ENCODE results near the gene SLC9C2. TPM values are rescaled to one million over a fixed set of nuclear protein-coding genes. Genes with fewer than 3 reads are reported as not detected.

SLC9C2 gene
- polyA plus RNA-seq, 3 donors = not detected

GRCh38 chr1:173560285-173560880 lies 42.5 kb downstream of the SLC9C2 start:
- WGBS (ENCODE audit: insufficient coverage) = no CpG with 5 or more reads among the region's 3 CpGs
- Histone ChIP-seq H3K9me3 (replicated peaks in 1 of 2; ENCODE audit: control insufficient read depth in 1 of 2, insufficient read depth in 1 of 2, low read length in 2 of 2) (peaks cover 0 to 2% of the 10 kb centered on the region in 2 donors), H3K9ac (ENCODE audit: insufficient read depth, low read length, poor library complexity, severe bottlenecking) (no peak overlapping the region), H3K27ac (ENCODE audit: low read depth in 1 of 2, low read length in 2 of 2) (no peak overlapping the region), H3K4me3 (replicated peaks in 1 of 3; ENCODE audit: low read depth in 2 of 3, low read length in 3 of 3) (no peak overlapping the region), H3K4me1 (ENCODE audit: control insufficient read depth in 1 of 2, insufficient read depth in 2 of 2, low read length in 2 of 2) (no peaks in the 10 kb centered on the region), H3K36me3 (replicated peaks in 1 of 2; ENCODE audit: control insufficient read depth in 1 of 2, insufficient read depth in 2 of 2, low read length in 2 of 2) (no peaks in the 10 kb centered on the region), H3K27me3 (ENCODE audit: control insufficient read depth in 2 of 2, insufficient read depth in 2 of 2, low read length in 2 of 2) (no peaks in the 10 kb centered on the region), H2AFZ (ENCODE audit: insufficient read depth, low read depth, low read length, poor library complexity, severe bottlenecking) (no peak overlapping the region), H3K4me2 (replicated peaks; ENCODE audit: extremely low read depth, low read length, poor library complexity, severe bottlenecking) (no peak overlapping the region), H4K20me1 (ENCODE audit: insufficient read depth, low read length) (no peaks in the 10 kb centered on the region), H3K79me2 (ENCODE audit: insufficient read depth, low read length) (no peaks in the 10 kb centered on the region)
- H3K4me1 Mint-ChIP-seq = no peaks in the 10 kb centered on the region
- TF ChIP-seq, protein P1, sequence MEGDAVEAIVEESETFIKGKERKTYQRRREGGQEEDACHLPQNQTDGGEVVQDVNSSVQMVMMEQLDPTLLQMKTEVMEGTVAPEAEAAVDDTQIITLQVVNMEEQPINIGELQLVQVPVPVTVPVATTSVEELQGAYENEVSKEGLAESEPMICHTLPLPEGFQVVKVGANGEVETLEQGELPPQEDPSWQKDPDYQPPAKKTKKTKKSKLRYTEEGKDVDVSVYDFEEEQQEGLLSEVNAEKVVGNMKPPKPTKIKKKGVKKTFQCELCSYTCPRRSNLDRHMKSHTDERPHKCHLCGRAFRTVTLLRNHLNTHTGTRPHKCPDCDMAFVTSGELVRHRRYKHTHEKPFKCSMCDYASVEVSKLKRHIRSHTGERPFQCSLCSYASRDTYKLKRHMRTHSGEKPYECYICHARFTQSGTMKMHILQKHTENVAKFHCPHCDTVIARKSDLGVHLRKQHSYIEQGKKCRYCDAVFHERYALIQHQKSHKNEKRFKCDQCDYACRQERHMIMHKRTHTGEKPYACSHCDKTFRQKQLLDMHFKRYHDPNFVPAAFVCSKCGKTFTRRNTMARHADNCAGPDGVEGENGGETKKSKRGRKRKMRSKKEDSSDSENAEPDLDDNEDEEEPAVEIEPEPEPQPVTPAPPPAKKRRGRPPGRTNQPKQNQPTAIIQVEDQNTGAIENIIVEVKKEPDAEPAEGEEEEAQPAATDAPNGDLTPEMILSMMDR (IDR thresholded peaks at IDR 0.05) = no peak
- H3K27ac Mint-ChIP-seq = no peak overlapping the region
- peaks cover 0 to 5% (median 4%) of the 10 kb centered on the region in 7 donors for H3K9me3 Mint-ChIP-seq
- DNase-seq = no peak
- no peaks in the 10 kb centered on the region for H3K36me3 Mint-ChIP-seq
- no peak overlapping the region for H3K4me3 Mint-ChIP-seq
- H3K27me3 Mint-ChIP-seq (ENCODE audit: low read depth in 3 of 3) = peaks cover 0 to 4% (median 2%) of the 10 kb centered on the region in 3 donors
- intact Hi-C loops (cut with micrococcal nuclease) = no loop called here

DNA sequence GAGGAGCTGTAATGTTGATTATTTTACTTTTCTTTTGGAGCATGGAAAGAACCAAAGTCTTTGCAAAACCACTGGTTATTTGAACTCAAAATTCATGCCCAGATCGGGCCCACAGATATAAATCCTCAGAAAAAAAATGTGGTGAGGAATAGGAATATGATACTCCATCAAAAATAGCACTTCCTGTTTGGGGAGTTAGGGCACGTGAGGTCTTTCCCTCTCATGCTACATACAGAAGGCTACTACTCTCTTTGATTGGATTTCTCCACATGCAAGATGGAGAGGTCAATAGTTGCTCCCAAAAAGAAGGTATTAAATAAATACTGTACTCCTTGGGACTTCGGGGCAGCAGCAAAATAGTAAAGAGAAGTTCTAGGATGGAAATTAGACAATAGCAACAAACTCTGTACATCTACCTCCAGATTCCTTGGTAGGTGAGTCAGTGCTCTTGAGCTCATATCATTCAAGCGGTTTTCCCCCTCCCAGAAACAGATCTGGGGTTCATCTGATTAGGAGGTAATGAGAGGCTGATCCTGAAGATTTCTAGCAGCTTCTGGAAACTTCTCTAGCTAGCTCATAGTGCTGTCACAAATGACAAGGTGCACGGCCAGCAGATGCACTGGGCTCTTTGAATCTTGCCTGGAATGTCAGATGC lies 47.1 kb downstream of the SLC9C2 start:
- Histone ChIP-seq H3K4me2 (replicated peaks; ENCODE audit: extremely low read depth, low read length, poor library complexity, severe bottlenecking) (no peak overlapping the region), H3K4me3 (replicated peaks in 1 of 3; ENCODE audit: low read depth in 2 of 3, low read length in 3 of 3) (no peak overlapping the region), H2AFZ (ENCODE audit: insufficient read depth, low read depth, low read length, poor library complexity, severe bottlenecking) (no peak overlapping the region), H3K27me3 (ENCODE audit: control insufficient read depth in 2 of 2, insufficient read depth in 2 of 2, low read length in 2 of 2) (no peaks in the 10 kb centered on the region), H3K9ac (ENCODE audit: insufficient read depth, low read length, poor library complexity, severe bottlenecking) (no peak overlapping the region), H3K79me2 (ENCODE audit: insufficient read depth, low read length) (no peaks in the 10 kb centered on the region), H3K4me1 (ENCODE audit: control insufficient read depth in 1 of 2, insufficient read depth in 2 of 2, low read length in 2 of 2) (no peaks in the 10 kb centered on the region), H4K20me1 (ENCODE audit: insufficient read depth, low read length) (no peaks in the 10 kb centered on the region), H3K27ac (ENCODE audit: low read depth in 1 of 2, low read length in 2 of 2) (no peak overlapping the region), H3K9me3 (replicated peaks in 1 of 2; ENCODE audit: control insufficient read depth in 1 of 2, insufficient read depth in 1 of 2, low read length in 2 of 2) (no peaks in the 10 kb centered on the region), H3K36me3 (replicated peaks in 1 of 2; ENCODE audit: control insufficient read depth in 1 of 2, insufficient read depth in 2 of 2, low read length in 2 of 2) (no peaks in the 10 kb centered on the region)
- peaks cover 0 to 3% (median 0%) of the 10 kb centered on the region in 7 donors for H3K9me3 Mint-ChIP-seq
- WGBS (ENCODE audit: insufficient coverage) = no CpG with 5 or more reads among the region's 5 CpGs
- H3K27me3 Mint-ChIP-seq (ENCODE audit: low read depth in 3 of 3) = peaks cover 0 to 4% (median 0%) of the 10 kb centered on the region in 3 donors
- H3K36me3 Mint-ChIP-seq = no peaks in the 10 kb centered on the region
- peak overlapping the region in 1 of 7 donors; percentile 3 for H3K27ac Mint-ChIP-seq
- intact Hi-C loops (cut with micrococcal nuclease) = no loop called here
- H3K4me3 Mint-ChIP-seq = no peak overlapping the region
- DNase-seq = no peak
- TF ChIP-seq, protein P1 (IDR thresholded peaks at IDR 0.05) = no peak
- no peaks in the 10 kb centered on the region for H3K4me1 Mint-ChIP-seq
